SK-N-SH treated with all-trans-retinoic acid at 6 μM for 48 hours (cell line): ENCODE measurements around the gene FYTTD1.
A peak's percentile ranks its signal among the peaks of the same experiment; 100 is the strongest.

Source experiments
- ATAC-seq: fragments of 200-7000 bp; cut with Tn5 transposase; 3 replicates; pipeline ENCODE4 v1.9.1; 2020; ENCODE audit warnings: mild to moderate bottlenecking, moderate library complexity
- ARNTL ChIP-seq: fragments of 450-650 bp; formaldehyde crosslinking; IDR thresholded peaks from 2 replicates; pipeline ENCODE4 v1.5.0; 2020; ENCODE audit warnings: low read depth, mild to moderate bottlenecking, moderate library complexity, borderline replicate concordance
- BACH2 ChIP-seq: fragments of 250-450 bp; sonication (Bioruptor Pico); IDR thresholded peaks from 2 replicates; pipeline ENCODE4 v1.9.0; 2021; ENCODE audit warnings: mild to moderate bottlenecking, borderline replicate concordance
- CREB5 ChIP-seq: fragments of 250-450 bp; sonication (Bioruptor Pico); IDR thresholded peaks from 2 replicates; pipeline ENCODE4 v1.5.1; 2020; ENCODE audit warnings: low read depth, mild to moderate bottlenecking, moderate library complexity
- ESRRG ChIP-seq: fragments of 250-450 bp; sonication (Bioruptor Pico); IDR thresholded peaks from 2 replicates; pipeline ENCODE4 v1.6.1; 2021; ENCODE audit warnings: mild to moderate bottlenecking
- GLIS3 ChIP-seq: fragments of 250-450 bp; sonication (Bioruptor Pico); IDR thresholded peaks from 2 replicates; pipeline ENCODE4 v1.5.0; 2020; ENCODE audit warnings: mild to moderate bottlenecking, moderate library complexity
- ISL1 ChIP-seq: fragments of 250-450 bp; sonication (Bioruptor Pico); IDR thresholded peaks from 2 replicates; pipeline ENCODE4 v2.1.2; 2022; ENCODE audit warnings: mild to moderate bottlenecking, moderate library complexity
- OSR1 ChIP-seq: fragments of 250-450 bp; sonication (Bioruptor Pico); IDR thresholded peaks from 2 replicates; pipeline ENCODE4 v1.8.0; 2022; ENCODE audit warnings: moderate library complexity, mild to moderate bottlenecking, inconsistent platforms
- PPARA ChIP-seq: fragments of 250-450 bp; sonication (Bioruptor Pico); IDR thresholded peaks from 2 replicates; pipeline ENCODE4 v1.5.0; 2020; ENCODE audit warnings: mild to moderate bottlenecking, borderline replicate concordance
- RARB ChIP-seq: fragments of 250-450 bp; sonication (Bioruptor Pico); IDR thresholded peaks from 2 replicates; pipeline ENCODE4 v1.8.0; 2021; ENCODE audit warnings: mild to moderate bottlenecking, moderate library complexity
- SNAI2 ChIP-seq: fragments of 250-450 bp; sonication (Bioruptor Pico); IDR thresholded peaks from 2 replicates; pipeline ENCODE4 v1.5.0; 2020; ENCODE audit warnings: mild to moderate bottlenecking, moderate library complexity
- TCF4 ChIP-seq: fragments of 250-450 bp; sonication (Bioruptor Pico); IDR thresholded peaks from 2 replicates; pipeline ENCODE4 v1.8.0; 2021; ENCODE audit warnings: mild to moderate bottlenecking, moderate library complexity, borderline replicate concordance
- TOX ChIP-seq: fragments of 250-450 bp; sonication (Bioruptor Pico); IDR thresholded peaks from 2 replicates; pipeline ENCODE4 v1.8.0; 2021; ENCODE audit warnings: mild to moderate bottlenecking, moderate library complexity, borderline replicate concordance
- TSHZ2 ChIP-seq: fragments of 250-450 bp; sonication (Bioruptor Pico); IDR thresholded peaks from 2 replicates; pipeline ENCODE4 v1.5.0; 2020; ENCODE audit warnings: mild to moderate bottlenecking, moderate library complexity
- ZC3H10 ChIP-seq: fragments of 250-450 bp; sonication (Bioruptor Pico); IDR thresholded peaks from 2 replicates; pipeline ENCODE4 v1.5.1; 2021; ENCODE audit warnings: mild to moderate bottlenecking, moderate library complexity
- ZFP3 ChIP-seq: fragments of 250-450 bp; sonication (Bioruptor Pico); IDR thresholded peaks from 2 replicates; pipeline ENCODE4 v1.5.0; 2020; ENCODE audit warnings: mild to moderate bottlenecking, moderate library complexity
- ZFP30 ChIP-seq: fragments of 450-650 bp; formaldehyde crosslinking; IDR thresholded peaks from 2 replicates; pipeline ENCODE4 v1.5.0; 2022; ENCODE audit warnings: mild to moderate bottlenecking, moderate library complexity
- ZNF565 ChIP-seq: fragments of 450-650 bp; formaldehyde crosslinking; conservative IDR thresholded peaks from 2 replicates; pipeline ENCODE4 v1.5.0; 2020; ENCODE audit warnings: low read depth, mild to moderate bottlenecking, moderate library complexity
- ZNF70 ChIP-seq: fragments of 450-650 bp; formaldehyde crosslinking; IDR thresholded peaks from 2 replicates; pipeline ENCODE4 v1.5.0; 2020; ENCODE audit warnings: mild to moderate bottlenecking, moderate library complexity
- ZNF8 ChIP-seq: fragments of 450-650 bp; formaldehyde crosslinking; IDR thresholded peaks from 2 replicates; pipeline ENCODE4 v1.5.0; 2020; ENCODE audit warnings: mild to moderate bottlenecking, moderate library complexity
- TF ChIP-seq, protein P1 (sequence below): fragments of 250-450 bp; sonication (Bioruptor Pico); IDR thresholded peaks from 2 replicates; pipeline ENCODE4 v1.8.0; 2021; ENCODE audit warnings: low read depth, mild to moderate bottlenecking, moderate library complexity, borderline replicate concordance
- TF ChIP-seq, protein P2 (sequence below): fragments of 250-450 bp; sonication (Bioruptor Pico); IDR thresholded peaks from 2 replicates; pipeline ENCODE4 v1.8.0; 2020; ENCODE audit warnings: mild to moderate bottlenecking, moderate library complexity, borderline replicate concordance

The FYTTD1 gene

GRCh38 chr3:197749601-197750395, at the start of gene FYTTD1:
Gene FYTTD1 (plus strand): TSS chr3:197749883. CDS start chr3:197749972, 89 bp downstream.
- peak; percentile 89 for ATAC-seq
- TF ChIP-seq SNAI2 (0 out of 2 replicates have a peak, but pooled peaks have one; percentile 23), CREB5 (CRISPR knock-in tag) (no peak), ZNF565 (CRISPR knock-in tag) (no peak), TSHZ2 (peak; percentile 76; the same call in 1 of the 2 replicates), ZNF70 (peak; percentile 91)

GRCh38 chr3:197700095-197700494, 49.6 kb upstream of the FYTTD1 start:
- TF ChIP-seq RARB (CRISPR knock-in tag): no peak
- TF ChIP-seq ZNF565 (CRISPR knock-in tag): no peak
- TF ChIP-seq ESRRG: no peak
- TF ChIP-seq BACH2: no peak
- TF ChIP-seq ZFP3 (CRISPR knock-in tag): no peak
- no peak for TF ChIP-seq GLIS3
- TF ChIP-seq PPARA (CRISPR knock-in tag): no peak
- no peak for TF ChIP-seq ZC3H10
- TF ChIP-seq OSR1 (CRISPR knock-in tag): no peak
- no peak for TF ChIP-seq ZNF8 (CRISPR knock-in tag)
- ATAC-seq: no peak

DNA sequence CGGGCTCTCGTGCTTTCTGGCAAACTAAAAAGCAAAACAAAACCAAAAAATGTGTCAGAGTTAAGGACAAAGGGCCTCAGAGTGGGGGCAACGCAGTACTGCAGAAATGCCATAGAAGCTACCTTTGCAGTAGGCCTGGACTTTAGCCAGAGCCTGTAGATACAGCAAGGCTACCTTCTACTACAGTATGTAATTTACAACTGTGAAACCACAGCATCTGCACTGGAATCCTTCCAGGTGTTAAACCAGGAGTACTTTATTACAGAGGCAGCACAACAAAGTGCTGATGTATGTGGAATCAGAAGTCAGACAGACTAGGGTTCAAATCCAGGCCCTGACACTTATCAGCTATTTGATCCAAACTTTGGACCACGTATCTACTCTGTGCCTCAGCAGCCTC, 47.8 kb upstream of the FYTTD1 start:
- ATAC-seq: no peak
- no peak for TF ChIP-seq TOX (CRISPR knock-in tag)
- TF ChIP-seq BACH2: no peak
- no peak for TF ChIP-seq PPARA (CRISPR knock-in tag)
- no peak for TF ChIP-seq ZNF565 (CRISPR knock-in tag)

DNA sequence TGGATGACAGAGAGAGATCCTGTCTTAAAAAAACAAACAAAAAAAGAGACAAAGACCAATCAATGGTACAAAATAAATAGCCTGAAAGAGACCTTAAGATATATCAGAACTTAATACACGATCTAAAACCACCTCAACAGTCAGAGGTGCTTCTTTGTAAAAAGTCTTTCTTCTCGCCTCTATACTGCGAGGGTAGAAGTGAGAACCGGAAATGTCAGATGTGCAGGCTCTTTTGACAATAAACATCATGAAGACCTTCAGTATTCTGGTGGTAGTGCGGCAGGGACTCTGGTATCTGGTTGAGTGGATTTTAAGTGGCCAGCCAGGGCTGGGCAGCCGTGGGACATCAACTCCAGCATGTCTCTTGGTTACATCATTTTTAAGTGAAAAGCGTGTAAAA, 43.0 kb upstream of the FYTTD1 start:
- ATAC-seq: no peak
- TF ChIP-seq SNAI2 (no peak), TOX (CRISPR knock-in tag) (no peak), ZNF8 (CRISPR knock-in tag) (no peak), ISL1 (no peak), ZFP3 (CRISPR knock-in tag) (no peak), RARB (CRISPR knock-in tag) (no peak), TSHZ2 (no peak), ARNTL (CRISPR knock-in tag) (no peak), ZFP30 (CRISPR knock-in tag) (no peak), CREB5 (CRISPR knock-in tag) (no peak), PPARA (CRISPR knock-in tag) (no peak), GLIS3 (no peak), ZNF70 (no peak), OSR1 (CRISPR knock-in tag) (no peak), ZC3H10 (no peak), ZNF565 (CRISPR knock-in tag) (no peak), TCF4 (no peak)
- TF ChIP-seq, protein P1, sequence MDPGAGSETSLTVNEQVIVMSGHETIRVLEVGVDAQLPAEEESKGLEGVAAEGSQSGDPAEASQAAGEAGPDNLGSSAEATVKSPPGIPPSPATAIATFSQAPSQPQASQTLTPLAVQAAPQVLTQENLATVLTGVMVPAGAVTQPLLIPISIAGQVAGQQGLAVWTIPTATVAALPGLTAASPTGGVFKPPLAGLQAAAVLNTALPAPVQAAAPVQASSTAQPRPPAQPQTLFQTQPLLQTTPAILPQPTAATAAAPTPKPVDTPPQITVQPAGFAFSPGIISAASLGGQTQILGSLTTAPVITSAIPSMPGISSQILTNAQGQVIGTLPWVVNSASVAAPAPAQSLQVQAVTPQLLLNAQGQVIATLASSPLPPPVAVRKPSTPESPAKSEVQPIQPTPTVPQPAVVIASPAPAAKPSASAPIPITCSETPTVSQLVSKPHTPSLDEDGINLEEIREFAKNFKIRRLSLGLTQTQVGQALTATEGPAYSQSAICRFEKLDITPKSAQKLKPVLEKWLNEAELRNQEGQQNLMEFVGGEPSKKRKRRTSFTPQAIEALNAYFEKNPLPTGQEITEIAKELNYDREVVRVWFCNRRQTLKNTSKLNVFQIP (CRISPR knock-in tag): no peak
- TF ChIP-seq, protein P2, sequence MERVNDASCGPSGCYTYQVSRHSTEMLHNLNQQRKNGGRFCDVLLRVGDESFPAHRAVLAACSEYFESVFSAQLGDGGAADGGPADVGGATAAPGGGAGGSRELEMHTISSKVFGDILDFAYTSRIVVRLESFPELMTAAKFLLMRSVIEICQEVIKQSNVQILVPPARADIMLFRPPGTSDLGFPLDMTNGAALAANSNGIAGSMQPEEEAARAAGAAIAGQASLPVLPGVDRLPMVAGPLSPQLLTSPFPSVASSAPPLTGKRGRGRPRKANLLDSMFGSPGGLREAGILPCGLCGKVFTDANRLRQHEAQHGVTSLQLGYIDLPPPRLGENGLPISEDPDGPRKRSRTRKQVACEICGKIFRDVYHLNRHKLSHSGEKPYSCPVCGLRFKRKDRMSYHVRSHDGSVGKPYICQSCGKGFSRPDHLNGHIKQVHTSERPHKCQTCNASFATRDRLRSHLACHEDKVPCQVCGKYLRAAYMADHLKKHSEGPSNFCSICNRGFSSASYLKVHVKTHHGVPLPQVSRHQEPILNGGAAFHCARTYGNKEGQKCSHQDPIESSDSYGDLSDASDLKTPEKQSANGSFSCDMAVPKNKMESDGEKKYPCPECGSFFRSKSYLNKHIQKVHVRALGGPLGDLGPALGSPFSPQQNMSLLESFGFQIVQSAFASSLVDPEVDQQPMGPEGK: no peak
